Measurements from ENCODE around the gene ZNF182. TPM values are rescaled to one million over a fixed set of nuclear protein-coding genes. Genes with fewer than 3 reads are reported as not detected.

Gene ZNF182
- total RNA-seq, 1 donor: 4.3 TPM

GRCh38 chrX:48003367-48003757 is 427 bp downstream of the ZNF182 start:
- no peak for TF ChIP-seq CTCF (IDR thresholded peaks at IDR 0.05; ENCODE audit: insufficient read depth, low read depth, low read length)
- DNase-seq (ENCODE audit: low read depth): no peak
- H3K4me3 ChIP-seq (ENCODE audit: low read depth, low read length): peak overlapping the region; percentile 81

- peak overlapping the region; percentile 81 for H3K4me3 ChIP-seq (ENCODE audit: low read depth, low read length)
- no peak for DNase-seq (ENCODE audit: low read depth)
- TF ChIP-seq CTCF (IDR thresholded peaks at IDR 0.05; ENCODE audit: insufficient read depth, low read depth, low read length): no peak
Measured at GRCh38 chrX:48002929-48003328, 860 bp downstream of the ZNF182 start.

GRCh38 chrX:48002319-48002718 is 1.5 kb downstream of the ZNF182 start:
- TF ChIP-seq CTCF (IDR thresholded peaks at IDR 0.05; ENCODE audit: insufficient read depth, low read depth, low read length): no peak
- peak; percentile 28 for DNase-seq (ENCODE audit: low read depth)
- H3K4me3 ChIP-seq (ENCODE audit: low read depth, low read length): no peak overlapping the region

GRCh38 chrX:48001260-48001659 is 2.5 kb downstream of the ZNF182 start:
- H3K4me3 ChIP-seq (ENCODE audit: low read depth, low read length): no peak overlapping the region
- DNase-seq (ENCODE audit: low read depth): no peak
- no peak for TF ChIP-seq CTCF (IDR thresholded peaks at IDR 0.05; ENCODE audit: insufficient read depth, low read depth, low read length)

GRCh38 chrX:47992669-47993068 is 11.1 kb downstream of the ZNF182 start:
- TF ChIP-seq CTCF (IDR thresholded peaks at IDR 0.05; ENCODE audit: insufficient read depth, low read depth, low read length): no peak
- DNase-seq (ENCODE audit: low read depth): no peak
- no peak overlapping the region for H3K4me3 ChIP-seq (ENCODE audit: low read depth, low read length)

GRCh38 chrX:47992095-47992380 is 11.8 kb downstream of the ZNF182 start:
- H3K4me3 ChIP-seq (ENCODE audit: low read depth, low read length): no peak overlapping the region
- TF ChIP-seq CTCF (IDR thresholded peaks at IDR 0.05; ENCODE audit: insufficient read depth, low read depth, low read length): no peak
- peak; percentile 3 for DNase-seq (ENCODE audit: low read depth)

- peak; percentile 40 for DNase-seq (ENCODE audit: low read depth)
- H3K4me3 ChIP-seq (ENCODE audit: low read depth, low read length): no peak overlapping the region
- TF ChIP-seq CTCF (IDR thresholded peaks at IDR 0.05; ENCODE audit: insufficient read depth, low read depth, low read length): no peak
Measured at GRCh38 chrX:47991263-47992094, 12.3 kb downstream of the ZNF182 start.
